GM19324 (cell line): ENCODE data around the gene GRK2.
"Not testable (repeated sequence)": the region's sequence is repeated elsewhere in the genome, so short reads cannot be mapped to it uniquely, and the experiment has no call there.

Source experiments
- ATAC-seq: cut with Tn5 transposase; IDR thresholded peaks from one replicate; pipeline ENCODE4 v1.9.1; 2021; ENCODE audit warnings: mild to moderate bottlenecking, moderate library complexity; ENCODE audit not compliant: unreplicated experiment, low FRiP score

GRK2 gene

DNA sequence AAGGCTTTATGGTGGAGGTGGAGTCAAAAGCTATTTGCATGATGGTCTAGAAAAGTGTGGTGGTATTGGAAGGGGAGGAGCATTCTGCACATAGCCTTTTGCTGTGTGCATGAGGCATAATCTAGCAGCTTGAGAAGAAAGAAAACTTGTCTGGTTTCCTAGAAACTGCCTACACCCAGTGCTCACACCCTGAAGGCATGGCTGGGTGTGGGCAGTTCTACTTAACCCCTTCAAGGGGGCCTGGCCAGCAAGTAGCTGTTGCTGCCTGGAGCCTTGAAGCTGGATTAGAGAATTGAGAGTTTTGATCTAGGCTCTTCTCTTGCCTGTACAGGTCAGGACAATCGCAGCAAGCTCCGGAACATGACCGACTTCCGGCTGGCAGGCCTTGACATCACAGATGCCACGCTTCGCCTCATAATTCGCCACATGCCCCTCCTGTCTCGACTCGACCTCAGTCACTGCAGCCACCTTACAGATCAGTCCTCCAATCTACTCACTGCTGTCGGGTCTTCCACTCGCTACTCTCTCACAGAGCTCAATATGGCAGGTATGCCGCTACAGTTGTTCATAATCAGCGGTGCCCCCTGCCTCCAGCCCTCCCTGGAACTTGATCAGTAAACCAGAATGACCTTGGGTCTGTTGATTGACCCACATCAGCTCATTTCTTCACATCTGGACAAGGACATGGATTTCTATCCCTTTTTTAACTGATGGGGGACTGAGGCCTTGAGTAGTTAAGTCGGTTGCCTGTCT is 12.2 kb upstream of the GRK2 start:
- no peak for ATAC-seq

DNA sequence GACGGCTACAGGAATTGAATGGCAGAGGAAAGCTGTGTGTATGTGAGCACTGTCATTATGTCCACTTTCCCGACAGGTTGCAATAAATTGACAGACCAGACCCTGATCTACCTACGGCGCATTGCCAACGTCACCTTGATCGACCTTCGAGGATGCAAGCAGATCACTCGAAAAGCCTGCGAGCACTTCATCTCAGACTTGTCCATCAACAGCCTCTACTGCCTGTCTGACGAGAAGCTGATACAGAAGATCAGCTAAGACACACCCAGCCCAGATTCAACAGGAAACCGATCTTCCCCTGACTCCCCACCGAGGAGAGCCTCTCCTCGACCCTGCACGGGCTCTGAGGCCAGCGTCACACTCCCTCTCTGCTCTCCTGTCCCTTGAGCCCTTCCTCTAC is 11.5 kb upstream of the GRK2 start:
- ATAC-seq = no peak

DNA sequence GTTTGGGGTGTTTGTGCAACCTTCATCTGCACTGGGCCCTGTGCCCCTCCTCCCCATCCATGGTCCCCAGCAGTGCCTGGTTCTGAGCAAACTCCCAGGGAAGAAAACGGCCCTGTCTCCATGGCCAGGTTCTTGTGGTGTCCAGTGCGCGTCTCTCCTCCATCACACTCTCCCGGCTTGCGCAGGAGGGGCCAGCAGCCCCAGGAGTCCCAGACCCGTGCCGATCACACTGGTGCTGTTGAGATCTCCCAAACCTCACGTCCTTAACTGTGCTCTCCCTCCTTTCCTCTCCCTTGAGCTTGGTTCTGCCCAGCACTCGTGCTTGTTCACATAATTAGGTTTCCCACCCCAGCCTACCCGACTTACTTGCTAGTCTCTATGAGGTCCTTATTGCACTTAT is 10.9 kb upstream of the GRK2 start:
- ATAC-seq = no peak

DNA sequence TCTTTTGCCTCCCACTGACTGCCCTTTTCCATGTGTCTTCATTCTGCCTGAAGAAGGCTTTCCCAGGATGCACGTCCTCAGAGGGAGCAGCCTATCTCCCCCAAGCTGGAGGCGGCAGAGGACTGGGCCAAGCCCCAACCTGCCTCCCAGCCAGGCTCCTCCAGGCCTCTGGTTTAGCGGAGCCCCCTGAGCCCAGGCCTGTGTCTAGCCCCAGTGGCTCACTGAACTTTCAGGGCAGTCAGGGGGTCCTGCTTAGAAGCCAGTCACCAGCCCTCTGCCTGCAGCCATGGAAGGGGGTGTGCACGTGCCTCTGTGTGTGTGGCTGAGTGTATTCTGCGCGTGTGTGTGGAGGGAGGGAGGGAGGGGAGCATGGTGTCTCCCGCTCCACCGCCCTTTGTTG is 10.4 kb upstream of the GRK2 start:
- ATAC-seq = no peak

DNA sequence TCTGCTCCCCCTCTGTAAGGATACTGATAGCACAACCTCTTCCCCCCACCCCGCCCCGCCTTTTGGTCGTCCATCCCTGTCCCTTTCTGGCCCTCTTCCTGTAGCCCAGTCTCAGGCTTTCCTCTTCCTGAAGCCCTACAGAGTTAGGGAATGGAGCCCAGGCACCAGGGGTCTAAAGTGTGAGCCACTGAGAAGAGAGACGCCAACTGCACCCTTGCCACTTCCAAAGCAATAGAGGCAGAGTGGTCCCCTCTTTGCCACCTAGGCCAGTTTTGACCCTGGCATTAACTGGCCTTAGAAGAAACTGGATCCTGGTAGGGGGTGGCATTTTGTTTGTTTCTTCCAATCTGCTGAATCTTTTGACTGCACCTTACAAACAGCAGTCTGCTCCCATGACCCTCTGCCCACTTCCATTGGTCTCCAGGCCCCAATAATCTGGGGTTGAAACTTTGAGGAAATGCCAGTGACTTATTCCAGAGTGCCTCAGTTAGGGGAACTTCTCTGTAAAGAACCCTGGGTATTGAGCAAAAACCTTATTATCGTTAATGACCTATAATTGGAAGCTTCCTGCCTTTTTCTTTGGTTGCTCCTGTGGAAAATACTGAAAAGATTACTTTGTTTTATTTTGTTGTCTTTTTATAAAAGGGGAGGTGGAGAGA is 9.7 kb upstream of the GRK2 start:
- ATAC-seq = no peak

DNA sequence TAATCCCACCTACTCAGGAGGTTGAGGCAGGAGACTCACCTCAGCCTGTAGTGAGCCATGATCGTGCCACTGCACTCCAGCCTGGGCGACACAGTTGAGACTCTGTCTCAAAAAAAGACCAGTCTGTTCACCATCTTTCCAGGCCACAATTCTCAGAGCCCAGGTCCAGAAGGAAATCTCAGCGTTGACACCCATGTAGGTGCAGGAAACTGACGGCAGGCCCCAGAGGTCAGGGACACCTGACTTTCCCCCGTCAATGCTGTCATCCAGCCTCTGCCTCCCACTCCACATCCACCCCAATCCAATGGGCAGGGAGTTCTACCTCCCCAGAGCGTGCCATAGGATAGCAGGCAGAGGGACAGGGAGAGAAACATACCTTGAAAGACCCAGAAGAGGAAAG is 5.9 kb upstream of the GRK2 start:
- ATAC-seq = no peak

DNA sequence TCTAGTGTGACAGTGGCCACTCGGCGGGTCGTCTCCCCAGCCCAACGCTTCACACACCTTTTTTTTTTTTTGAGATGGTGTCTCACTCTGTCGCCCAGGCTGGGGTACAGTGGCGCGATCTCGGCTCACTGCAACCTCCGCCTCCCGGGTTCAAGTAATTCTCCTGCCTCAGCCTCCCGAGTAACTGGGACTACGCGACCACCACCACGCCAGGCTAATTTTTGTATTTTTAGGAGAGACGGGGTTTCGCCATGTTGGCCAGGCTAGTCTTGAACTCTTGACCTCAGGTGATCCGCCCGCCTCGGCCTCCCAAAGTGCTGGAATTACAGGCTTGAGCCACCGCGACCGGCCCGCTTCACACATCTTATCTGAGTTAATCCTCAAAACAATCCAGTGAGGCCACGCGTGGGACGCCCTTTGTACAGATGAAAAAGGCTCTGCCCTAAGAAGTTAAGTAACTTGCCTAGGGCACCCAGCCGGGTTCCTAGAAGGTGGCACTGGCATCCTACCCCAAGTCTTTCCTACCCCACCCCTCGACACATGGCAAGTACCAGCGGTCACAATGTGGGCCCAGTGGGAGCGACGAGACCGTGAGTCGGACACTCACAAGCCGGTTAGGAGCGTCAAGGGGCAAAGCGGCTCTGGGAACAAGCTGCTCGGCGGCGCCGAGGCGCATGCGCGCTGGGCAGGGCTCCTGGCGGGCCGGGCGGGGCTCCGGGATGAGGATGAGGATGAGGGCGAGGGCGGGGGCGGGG is 5.2 kb upstream of the GRK2 start:
- not testable (repeated sequence) for ATAC-seq

DNA sequence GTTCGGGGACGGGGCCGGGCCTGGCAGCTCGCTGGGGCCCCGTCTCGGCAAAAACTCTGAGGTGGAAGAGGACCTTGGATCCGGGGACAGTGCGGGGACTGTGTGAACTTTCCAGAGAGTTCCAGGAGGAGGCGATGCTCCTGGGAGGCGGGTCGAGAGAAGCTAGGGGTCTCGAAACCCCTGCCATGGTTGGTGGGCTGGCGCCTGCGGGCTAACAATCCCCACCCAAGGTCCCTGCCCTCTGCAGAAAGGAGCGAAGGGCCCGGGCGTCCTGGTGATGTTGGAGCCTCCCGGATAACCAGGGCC is 4.7 kb upstream of the GRK2 start:
- ATAC-seq = no peak

DNA sequence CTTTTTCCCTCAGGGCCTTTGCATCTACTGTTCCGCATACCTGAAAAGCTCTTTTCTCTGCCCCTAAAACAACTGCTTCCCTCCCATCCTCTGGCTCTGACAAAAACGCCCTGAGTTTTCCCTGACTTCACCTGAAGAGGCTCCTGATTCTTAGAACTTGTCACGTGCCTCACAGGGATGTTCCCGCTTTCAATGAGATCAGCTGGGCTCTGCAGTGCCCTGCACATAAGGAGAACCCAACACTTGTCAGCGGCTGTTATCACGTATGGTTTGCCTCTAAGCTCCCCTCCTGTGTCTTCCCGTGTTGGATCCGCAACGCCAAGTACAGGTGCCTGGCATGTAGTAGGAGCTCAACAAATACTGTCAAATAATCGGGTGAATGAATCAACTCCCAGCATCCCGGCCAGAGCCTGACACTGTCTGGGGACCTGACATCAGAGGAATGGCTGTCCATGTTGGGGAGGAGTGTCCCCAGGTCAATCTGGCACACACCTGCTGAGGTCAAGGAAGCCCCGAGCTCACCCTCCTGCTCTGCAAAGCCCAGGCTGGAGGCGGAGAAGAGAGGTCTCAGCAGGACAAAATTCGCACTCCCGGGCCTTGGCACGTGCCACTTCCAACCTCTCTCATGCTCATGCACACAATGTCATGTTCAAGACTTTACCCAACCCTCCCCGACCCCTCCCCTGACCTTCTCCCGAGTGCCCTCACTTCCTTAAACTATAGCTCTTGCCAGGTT is 4.2 kb upstream of the GRK2 start:
- no peak for ATAC-seq

DNA sequence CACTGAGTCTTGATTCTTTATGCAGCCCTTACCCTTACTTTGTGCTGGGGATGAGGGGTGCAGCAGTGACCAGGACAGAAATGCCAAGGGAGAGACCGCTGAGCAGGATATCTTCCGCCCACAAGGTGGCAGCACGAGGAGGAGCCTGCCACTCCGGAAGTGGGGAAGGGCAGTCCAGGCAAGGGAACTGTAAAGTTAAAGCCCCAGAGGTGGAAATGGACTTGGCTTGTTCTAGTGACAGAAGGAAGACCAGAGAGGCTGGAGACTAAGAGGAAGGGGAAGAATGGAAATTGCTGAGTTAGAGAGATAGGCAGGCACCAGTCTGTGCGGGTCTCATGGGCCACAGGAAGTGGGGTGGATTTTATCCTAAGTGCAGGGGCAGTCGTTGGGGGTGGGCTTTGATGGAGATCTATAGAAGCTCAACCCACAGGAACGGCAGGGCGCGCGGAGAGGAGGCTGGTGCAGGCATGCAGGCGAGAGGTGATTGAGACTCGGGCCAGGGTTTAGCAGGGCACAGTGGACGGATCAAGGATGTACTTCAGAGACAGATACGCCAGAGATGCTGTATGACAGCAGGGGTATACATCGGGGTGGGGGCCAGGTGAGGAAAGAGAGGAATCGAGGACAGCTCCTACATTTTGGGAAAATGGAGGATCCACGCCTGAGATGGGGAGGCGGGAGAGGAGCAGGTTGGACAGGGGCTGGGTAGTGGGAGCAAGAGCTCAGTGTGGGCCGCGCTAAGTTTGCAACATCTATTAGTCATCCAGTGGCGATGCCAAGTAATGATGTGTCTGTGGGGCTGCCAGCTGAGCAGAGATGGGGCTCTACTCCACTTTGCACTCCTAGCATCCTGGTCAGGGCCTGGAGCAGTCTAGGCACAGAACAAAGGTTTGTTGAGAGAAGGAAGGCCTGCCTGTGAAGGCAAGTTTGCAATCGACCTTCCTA is 3.3 kb upstream of the GRK2 start:
- ATAC-seq = no peak

DNA sequence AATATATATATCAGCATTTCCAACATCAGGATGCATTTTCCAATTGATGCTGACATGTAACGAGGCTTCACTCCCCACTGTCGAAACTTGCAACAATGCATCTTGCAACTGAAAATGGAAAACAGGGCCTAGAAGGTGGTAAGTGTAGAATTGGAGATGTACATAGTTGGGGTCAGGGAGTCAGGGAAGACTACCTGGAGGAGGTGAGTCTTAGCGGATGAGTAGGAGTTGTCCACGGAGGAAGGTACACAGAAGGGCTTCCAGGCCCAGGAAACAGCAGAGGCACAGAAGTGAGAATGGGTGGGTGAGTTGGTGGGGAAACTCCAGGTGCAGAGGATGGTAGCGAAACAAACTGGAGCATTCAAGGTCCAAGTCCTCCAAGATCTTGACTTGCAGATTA is 2.0 kb upstream of the GRK2 start:
- no peak for ATAC-seq

DNA sequence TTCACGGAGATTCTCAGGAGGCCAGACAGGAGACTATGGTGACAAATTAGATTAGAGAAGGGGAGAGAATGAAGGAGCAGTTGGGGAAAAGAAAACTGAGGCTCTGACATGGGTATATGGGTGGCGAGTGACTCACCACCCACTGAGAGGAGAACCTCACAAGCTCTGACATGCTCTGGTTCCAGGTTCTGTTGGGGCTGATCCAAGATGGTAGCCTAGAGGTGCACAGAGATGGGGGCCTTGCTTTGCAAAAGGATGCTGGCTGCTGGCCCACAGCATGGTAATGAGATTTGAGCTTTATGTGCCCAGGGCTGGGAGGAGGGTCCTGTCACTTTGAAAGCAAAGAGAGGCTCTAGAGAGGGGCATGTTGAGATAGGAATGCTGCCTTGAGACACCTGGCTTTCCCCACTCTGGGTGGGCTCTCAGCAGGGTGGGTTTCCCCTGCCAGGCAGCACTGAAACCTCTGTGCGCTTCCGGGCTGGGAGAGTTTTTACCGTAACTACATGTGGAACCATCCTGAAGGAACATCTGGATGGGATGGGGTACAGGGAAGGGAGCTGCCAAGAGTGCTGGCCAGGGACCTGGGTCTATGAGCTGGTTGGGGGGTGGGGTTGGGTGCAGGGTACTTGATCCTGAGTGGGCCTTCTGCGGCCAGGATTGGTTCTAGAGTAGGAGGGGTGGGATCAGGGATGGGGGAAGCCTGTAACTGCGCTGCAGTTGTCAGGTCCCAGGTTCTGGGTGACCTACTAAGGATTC is 1.2 kb upstream of the GRK2 start:
- no peak for ATAC-seq

DNA sequence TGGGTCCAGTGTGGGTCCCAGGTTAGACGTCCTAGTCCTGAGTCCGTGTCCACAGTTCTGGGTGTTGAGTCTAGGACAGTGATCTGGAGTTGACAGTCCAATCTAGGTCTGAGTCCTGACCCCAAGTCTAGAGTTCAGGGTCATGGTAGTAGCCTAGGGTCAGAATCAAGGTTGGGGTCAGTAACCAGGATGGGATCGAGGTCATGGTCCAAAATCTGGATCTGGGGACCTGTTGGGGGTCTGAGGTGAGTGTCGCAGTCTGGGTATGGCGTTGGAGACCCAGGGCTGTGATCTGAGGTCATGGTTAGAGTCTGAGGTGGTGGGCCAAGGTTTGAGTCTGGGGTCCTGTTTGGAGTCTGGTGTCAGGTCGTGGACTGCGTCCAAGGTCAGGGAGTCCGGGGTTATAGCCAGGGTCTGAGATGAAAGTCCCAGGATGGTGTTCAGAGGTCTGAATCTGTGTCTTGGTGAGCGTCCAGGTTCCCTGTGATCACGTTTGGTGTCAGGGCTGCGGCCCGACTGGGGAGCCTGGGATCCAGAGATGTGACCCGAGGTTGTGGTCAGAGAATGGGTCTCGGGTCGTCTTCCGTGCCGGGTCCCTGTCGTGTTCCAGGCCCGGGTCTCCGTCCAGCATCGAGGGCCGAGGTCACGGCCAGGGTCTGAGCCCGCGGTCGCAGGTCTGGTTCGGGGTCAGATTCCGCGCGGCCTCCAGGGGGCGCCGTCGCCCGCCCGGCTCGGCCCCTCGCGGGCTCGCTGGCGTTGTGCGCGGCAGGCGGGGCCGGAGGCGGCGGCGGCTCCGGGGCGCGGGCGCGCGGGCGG is 432 bp upstream of the GRK2 start:
- peak; percentile 55 for ATAC-seq

DNA sequence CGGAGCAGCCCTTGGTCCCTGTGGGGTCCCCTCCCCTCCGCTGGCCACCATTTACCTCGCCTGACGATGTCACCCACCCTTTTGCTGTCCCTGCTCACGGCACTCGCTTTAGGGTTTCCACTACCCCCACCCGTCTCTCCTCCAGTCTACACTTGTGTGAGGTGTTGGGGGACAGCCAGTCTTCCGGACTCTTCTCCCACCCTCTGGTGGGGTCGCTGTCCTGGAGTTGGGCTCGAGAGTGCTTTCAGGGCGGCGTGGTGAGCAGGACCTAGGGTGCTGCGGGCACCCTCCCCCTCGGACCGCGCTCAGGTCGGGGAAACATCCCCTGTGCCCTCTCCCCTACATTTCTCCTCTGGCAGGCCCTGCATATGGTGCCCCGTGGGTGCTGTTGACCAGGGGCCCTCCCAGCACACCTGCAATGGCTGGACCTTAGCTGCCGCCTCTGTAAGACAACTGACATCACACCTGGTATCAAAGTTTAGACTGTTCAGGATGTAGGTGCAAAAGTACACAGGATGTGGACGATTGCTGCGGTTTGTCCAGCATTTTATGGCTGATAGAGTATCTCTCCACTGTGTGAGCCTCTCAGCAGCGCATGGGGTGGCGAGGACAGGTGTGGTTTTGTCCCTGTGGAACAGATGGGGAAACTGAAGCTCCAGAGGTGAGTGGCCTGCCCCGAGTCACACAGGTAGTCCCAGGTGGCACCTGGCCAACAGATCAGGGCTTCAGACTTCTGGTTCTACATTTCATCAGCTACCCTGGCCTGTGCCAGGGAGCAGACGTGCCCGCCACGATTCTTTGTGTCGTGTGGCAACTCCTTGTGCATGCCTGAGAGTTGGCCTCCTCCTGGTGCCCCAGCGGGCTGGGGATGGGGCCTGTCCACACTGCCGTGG is 1.2 kb downstream of the GRK2 start:
- no peak for ATAC-seq

DNA sequence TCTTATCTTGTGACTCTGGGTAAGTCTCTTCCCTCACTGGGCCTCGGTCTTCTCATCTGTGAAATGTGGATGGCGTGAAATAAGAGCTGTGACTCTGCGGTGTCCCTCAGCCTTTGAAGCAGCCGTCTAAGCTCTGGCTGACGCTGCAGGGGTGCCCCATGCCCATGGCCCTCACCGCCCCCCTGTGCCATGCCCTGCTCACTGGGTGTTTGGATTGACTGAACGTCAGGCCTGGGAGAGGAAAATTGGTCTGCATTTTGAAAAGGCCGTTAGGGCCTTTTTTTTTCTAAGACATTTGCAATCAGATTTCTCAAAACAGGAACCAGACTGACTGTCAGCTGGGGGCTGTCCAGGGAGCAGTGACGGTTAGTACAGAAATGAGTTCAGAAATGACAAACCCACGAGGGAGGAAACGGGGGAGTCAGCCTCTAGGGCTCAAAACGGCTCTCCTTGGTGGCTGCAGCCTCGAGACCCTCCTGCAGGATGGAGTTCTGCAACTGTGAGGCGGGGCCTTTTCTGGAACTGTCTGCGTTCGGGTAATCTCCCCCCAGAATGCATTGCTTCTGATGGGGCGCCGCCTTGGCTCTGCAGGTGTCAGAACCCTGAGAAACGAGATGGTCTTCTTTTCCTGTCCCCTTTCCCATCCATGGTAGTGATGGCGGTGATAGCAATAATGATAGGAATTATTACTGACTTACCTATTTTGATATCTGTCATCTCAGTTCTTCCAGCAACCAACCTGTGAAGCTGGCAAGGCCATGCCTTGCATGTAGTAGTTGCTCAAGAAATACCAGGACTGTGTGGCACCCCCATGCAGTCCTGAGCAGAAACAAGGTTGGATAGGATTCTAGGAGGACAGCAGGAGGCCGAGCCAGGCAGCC is 2.0 kb downstream of the GRK2 start:
- no peak for ATAC-seq

DNA sequence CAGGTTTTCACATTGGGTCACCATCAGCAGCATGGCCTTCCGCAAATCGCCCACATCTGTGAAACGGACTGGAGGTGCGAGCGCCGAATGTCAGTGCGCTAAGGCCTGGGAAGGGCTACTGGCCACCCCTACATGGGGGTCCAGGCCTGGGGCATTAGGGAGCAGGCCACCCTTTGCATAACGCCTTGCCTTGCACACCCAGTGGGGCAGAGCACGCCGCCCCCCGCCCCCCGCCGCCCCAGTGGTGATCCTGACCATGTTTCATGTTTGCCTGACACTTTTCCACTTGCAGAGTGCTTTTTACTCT is 2.6 kb downstream of the GRK2 start:
- ATAC-seq = no peak
